Nephron (organoid): ENCODE measurements around the gene PHF20.

ENCODE experiments used
- H3K27ac Mint-ChIP-seq, 3 experiments: 2 replicates each; pipeline ENCODE4 v1.8.0; 2020; ENCODE audit warnings: mixed read lengths in 3 of 3, mild to moderate bottlenecking in 2 of 3, moderate library complexity in 1 of 3
- H3K27me3 Mint-ChIP-seq: 2 replicates; pipeline ENCODE4 v1.8.0; 2021; ENCODE audit warnings: low read depth, mild to moderate bottlenecking, moderate library complexity, mixed read lengths
- H3K36me3 Mint-ChIP-seq: 2 replicates; pipeline ENCODE4 v1.8.0; 2020; ENCODE audit warnings: low read depth, mixed read lengths
- H3K4me1 Mint-ChIP-seq: 2 replicates; pipeline ENCODE4 v1.8.0; 2020; ENCODE audit warnings: mixed read lengths
- H3K4me3 Mint-ChIP-seq, 3 experiments: 2 replicates each; pipeline ENCODE4 v1.8.0; 2020; ENCODE audit warnings: mild to moderate bottlenecking in 3 of 3, mixed read lengths in 3 of 3, moderate library complexity in 2 of 3
- H3K9me3 Mint-ChIP-seq: 2 replicates; pipeline ENCODE4 v1.8.0; 2020; ENCODE audit warnings: mixed read lengths
- TF ChIP-seq, protein P1 (sequence below), 3 experiments: fragments of 200-600 bp; sonication (generic); IDR thresholded peaks; one replicate each; pipeline ENCODE4 v1.5.0; 2021; ENCODE audit warnings: antibody characterized with exemption in 3 of 3; ENCODE audit not compliant: unreplicated experiment in 3 of 3

Gene PHF20

DNA sequence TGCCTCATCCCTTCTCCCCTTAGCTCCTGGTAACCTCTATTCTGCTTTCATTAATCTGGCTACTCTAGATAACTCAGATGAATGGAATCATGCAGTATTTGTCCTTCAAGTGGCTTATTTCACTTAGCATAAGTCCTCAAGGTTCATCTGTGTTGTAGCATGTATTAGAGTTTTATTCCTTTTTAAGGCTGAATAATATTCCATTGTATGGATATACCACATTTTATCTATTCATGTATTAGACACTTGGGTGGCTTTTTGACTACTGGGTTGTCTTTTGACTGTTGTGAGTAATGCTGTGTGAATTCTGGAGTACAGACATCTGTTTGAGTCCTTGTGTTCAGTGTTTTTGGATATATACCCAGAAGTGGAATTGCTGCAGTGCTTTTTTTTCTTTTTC lies 58.4 kb downstream of the PHF20 start:
- Mint-ChIP-seq H3K4me3 (no peak overlapping the region), H3K4me1 (peaks cover 6% of the 10 kb centered on the region), H3K36me3 (peaks cover 36% of the 10 kb centered on the region), H3K9me3 (peaks cover 3% of the 10 kb centered on the region), H3K27me3 (no peaks in the 10 kb centered on the region), H3K27ac (no peak overlapping the region)
- TF ChIP-seq, protein P1, sequence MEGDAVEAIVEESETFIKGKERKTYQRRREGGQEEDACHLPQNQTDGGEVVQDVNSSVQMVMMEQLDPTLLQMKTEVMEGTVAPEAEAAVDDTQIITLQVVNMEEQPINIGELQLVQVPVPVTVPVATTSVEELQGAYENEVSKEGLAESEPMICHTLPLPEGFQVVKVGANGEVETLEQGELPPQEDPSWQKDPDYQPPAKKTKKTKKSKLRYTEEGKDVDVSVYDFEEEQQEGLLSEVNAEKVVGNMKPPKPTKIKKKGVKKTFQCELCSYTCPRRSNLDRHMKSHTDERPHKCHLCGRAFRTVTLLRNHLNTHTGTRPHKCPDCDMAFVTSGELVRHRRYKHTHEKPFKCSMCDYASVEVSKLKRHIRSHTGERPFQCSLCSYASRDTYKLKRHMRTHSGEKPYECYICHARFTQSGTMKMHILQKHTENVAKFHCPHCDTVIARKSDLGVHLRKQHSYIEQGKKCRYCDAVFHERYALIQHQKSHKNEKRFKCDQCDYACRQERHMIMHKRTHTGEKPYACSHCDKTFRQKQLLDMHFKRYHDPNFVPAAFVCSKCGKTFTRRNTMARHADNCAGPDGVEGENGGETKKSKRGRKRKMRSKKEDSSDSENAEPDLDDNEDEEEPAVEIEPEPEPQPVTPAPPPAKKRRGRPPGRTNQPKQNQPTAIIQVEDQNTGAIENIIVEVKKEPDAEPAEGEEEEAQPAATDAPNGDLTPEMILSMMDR (IDR thresholded peaks at IDR 0.05; ENCODE audit: unreplicated experiment in 3 of 3): no peak

DNA sequence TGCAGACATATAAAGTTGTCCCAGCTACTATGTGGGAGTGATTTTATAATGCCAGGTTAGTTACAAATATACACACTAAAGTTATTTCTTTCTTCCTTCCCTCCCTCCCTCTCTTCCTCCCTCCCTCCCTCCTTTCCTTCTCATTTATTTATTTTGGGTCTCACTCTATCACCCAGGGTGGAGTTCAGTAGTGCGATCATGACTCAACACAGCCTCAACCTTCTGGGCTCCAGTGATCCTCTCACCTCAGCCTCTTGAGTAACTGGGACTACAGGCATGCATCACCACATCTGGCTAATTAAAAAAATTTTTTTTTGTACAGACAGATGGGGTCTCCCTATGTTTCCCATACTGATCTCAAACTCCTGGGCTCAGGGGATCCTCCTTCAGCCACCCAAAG lies 59.2 kb downstream of the PHF20 start:
- Mint-ChIP-seq H3K27ac (no peak overlapping the region), H3K27me3 (no peaks in the 10 kb centered on the region), H3K36me3 (peaks cover 36% of the 10 kb centered on the region), H3K4me1 (peaks cover 6% of the 10 kb centered on the region), H3K9me3 (peaks cover 3% of the 10 kb centered on the region), H3K4me3 (no peak overlapping the region)
- TF ChIP-seq, protein P1 (IDR thresholded peaks at IDR 0.05; ENCODE audit: unreplicated experiment in 3 of 3): no peak

DNA sequence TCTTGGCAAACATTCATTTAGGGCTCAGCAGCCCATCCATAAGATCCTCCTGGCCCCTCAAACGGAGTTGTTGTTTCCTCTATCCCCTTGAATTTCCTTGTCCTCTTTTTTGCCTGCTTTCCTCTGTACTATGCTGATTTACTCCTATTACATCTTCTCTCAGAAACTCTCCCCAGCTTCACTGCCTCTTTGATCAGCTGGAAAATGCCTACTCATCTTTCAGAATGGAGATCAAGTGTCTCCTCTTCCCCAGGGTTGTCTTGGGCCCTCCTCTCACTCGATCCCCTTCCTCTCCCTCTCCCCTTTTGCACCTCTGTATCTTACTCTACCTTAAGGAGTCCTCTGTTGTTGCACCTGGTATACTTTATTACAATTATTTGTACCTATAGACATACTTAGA lies 60.2 kb downstream of the PHF20 start:
- TF ChIP-seq, protein P1 (IDR thresholded peaks at IDR 0.05; ENCODE audit: unreplicated experiment in 3 of 3): no peak
- peaks cover 3% of the 10 kb centered on the region for H3K9me3 Mint-ChIP-seq
- H3K4me3 Mint-ChIP-seq: no peak overlapping the region
- H3K4me1 Mint-ChIP-seq: peaks cover 6% of the 10 kb centered on the region
- no peak overlapping the region for H3K27ac Mint-ChIP-seq
- H3K36me3 Mint-ChIP-seq: peaks cover 31% of the 10 kb centered on the region
- no peaks in the 10 kb centered on the region for H3K27me3 Mint-ChIP-seq

DNA sequence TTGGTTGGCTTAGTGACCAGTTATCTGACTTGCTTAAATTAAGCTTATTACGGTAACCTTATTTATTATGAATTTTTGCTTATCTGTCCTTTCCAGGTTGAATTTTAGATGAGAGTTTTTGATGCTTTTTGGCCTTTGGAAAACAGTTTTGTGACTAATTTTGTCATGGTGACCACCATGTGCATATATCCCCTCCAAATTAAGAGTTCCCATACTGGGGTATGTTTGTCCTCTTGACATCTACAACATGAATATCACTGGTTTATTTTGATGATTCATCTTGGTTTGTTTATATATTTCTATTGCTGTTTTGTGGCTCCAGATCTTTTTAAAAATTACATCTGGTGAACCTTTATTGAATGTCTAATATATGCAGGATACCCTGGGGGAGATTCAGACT lies 61.4 kb downstream of the PHF20 start:
- TF ChIP-seq, protein P1 (IDR thresholded peaks at IDR 0.05; ENCODE audit: unreplicated experiment in 3 of 3): no peak
- H3K27ac Mint-ChIP-seq: no peak overlapping the region
- H3K9me3 Mint-ChIP-seq: peaks cover 3% of the 10 kb centered on the region
- no peaks in the 10 kb centered on the region for H3K27me3 Mint-ChIP-seq
- H3K4me3 Mint-ChIP-seq: no peak overlapping the region
- peaks cover 34% of the 10 kb centered on the region for H3K36me3 Mint-ChIP-seq
- H3K4me1 Mint-ChIP-seq: peaks cover 16% of the 10 kb centered on the region

DNA sequence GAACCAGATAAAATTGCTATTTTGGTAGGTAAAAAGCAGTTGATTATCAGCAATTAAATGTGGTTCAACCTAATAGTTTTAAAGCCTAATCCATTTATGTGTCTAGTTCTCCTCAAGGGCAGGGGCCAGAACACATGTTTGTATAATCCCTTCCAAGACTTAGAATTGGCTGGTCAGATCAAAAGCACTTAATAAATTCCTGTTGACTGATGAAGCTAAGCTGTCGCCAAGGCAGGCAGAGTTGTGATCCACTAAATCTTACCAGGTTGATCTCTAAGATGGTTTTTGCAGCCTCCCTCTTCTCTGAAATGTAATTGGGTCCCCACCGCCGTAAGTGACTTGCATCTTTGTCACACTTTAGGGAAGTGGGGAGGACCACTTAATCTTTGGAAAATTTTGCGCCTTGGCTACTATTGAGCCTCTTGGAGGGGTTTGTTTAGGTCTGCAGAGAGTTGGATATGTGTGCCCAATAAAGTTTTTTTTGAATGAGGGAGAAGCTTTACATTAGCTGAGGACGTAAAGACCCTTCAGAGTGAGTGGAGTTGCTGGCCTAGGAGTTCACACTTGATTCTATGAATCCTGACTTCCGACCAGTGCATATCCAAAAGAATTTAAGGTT lies 65.9 kb downstream of the PHF20 start:
- TF ChIP-seq, protein P1 (IDR thresholded peaks at IDR 0.05; ENCODE audit: unreplicated experiment in 3 of 3): no peak
- peaks cover 10% of the 10 kb centered on the region for H3K4me1 Mint-ChIP-seq
- no peak overlapping the region for H3K4me3 Mint-ChIP-seq
- peak overlapping the region; percentile 14 to 37 (median 22) for H3K27ac Mint-ChIP-seq
- peaks cover 41% of the 10 kb centered on the region for H3K36me3 Mint-ChIP-seq
- no peaks in the 10 kb centered on the region for H3K27me3 Mint-ChIP-seq
- peaks cover 14% of the 10 kb centered on the region for H3K9me3 Mint-ChIP-seq

DNA sequence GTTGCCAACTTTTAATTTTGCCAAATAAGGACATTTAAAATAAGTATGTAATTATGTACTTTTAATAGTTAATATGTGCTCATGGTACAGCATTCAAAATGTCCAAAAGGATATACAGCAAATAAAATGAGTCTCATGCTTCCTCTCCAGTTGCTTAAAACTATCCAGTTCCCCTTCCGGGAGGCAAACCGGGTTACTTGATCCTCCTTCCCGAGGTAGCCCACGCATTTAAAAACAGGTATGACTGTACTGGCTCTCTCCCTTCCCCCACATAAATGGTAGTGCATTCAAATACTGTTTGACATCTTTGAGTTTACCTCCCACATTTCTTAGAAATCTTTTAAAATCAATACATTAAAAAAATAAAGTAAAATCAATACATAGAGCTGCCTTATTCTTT lies 66.4 kb downstream of the PHF20 start:
- Mint-ChIP-seq H3K4me1 (peaks cover 10% of the 10 kb centered on the region), H3K9me3 (peaks cover 18% of the 10 kb centered on the region), H3K36me3 (peaks cover 44% of the 10 kb centered on the region), H3K4me3 (no peak overlapping the region), H3K27me3 (no peaks in the 10 kb centered on the region), H3K27ac (peak overlapping the region in 2 of 3 experiments; percentile 22 to 59)
- TF ChIP-seq, protein P1 (IDR thresholded peaks at IDR 0.05; ENCODE audit: unreplicated experiment in 3 of 3): no peak
